GM12878 (cell line): ENCODE data around the gene RNF31. TPM values are rescaled to one million over a fixed set of nuclear protein-coding genes. Genes with fewer than 3 reads are reported as not detected.
"Not testable (repeated sequence)": the region's sequence is repeated elsewhere in the genome, so short reads cannot be mapped to it uniquely, and the experiment has no call there.

ENCODE experiments used
- ATAC-seq: fragments of 200-7000 bp; cut with Tn5 transposase; 3 replicates; pipeline ENCODE4 v1.9.1; 2020; ENCODE audit warnings: mild to moderate bottlenecking, moderate library complexity
- BruUV-seq: library from RNA; stranded (reverse); fragments of 400-500 nt; replicated peaks from 2 replicates; lab custom pipeline; 2021; lab: Mats Ljungman, UMichigan
- CTCF ChIA-PET: fragments of 300-600 bp; sonication (Branson Sonifier 250); formaldehyde crosslinking; extraction: SDS; loops from one replicate; lab custom pipeline; 2021; ENCODE audit warnings: inconsistent platforms; lab: Yijun Ruan, JAX
- POLR2A ChIA-PET: fragments of 350-600 bp; formaldehyde crosslinking; extraction: SDS; loops from one replicate; lab custom pipeline; 2021; ENCODE audit warnings: inconsistent platforms; lab: Charles Lee
- RAD21 ChIA-PET: fragments of 300-600 bp; sonication (Branson Sonifier 250); formaldehyde crosslinking; loops from one replicate; lab custom pipeline; 2023; ENCODE audit warnings: antibody characterized with exemption; ENCODE audit not compliant: unreplicated experiment; lab: Charles Lee
- SMC1A ChIA-PET: fragments of 300-600 bp; sonication (Branson Sonifier 250); formaldehyde crosslinking; loops from one replicate; lab custom pipeline; 2023; ENCODE audit not compliant: unreplicated experiment, uncharacterized antibody; lab: Charles Lee
- DNase-seq: peaks from one replicate; pipeline ENCODE4 v3.0.0-alpha.2; 2011; ENCODE audit warnings: low read depth, low spot score
- FAIRE-seq: peaks from 3 replicates; lab custom pipeline; 2011; peaks lifted over from hg19 to GRCh38; lab: Jason Lieb, UNC
- H2AFZ ChIP-seq: 2 replicates; pipeline ENCODE4 v1.6.0; 2011; ENCODE audit warnings: low read depth, low read length, control low read depth; ENCODE audit not compliant: control insufficient read depth
- H3K27ac ChIP-seq: 2 replicates; pipeline ENCODE4 v1.5.1; 2011; ENCODE audit warnings: control low read depth; ENCODE audit not compliant: control insufficient read depth, insufficient read depth
- H3K27me3 ChIP-seq, 2 experiments: replicated peaks in 1 of 2; 2 replicates each; pipeline versions ENCODE4 v1.6.0 to v1.6.1; 2011; ENCODE audit warnings: low read length in 1 of 2; ENCODE audit not compliant: control insufficient read depth in 2 of 2, insufficient read depth in 2 of 2
- H3K36me3 ChIP-seq, 2 experiments: 2 replicates each; pipeline ENCODE4 v1.5.1; 2011; ENCODE audit warnings: low read length in 1 of 2; ENCODE audit not compliant: control insufficient read depth in 2 of 2, insufficient read depth in 2 of 2
- H3K4me1 ChIP-seq: 2 replicates; pipeline ENCODE4 v1.6.1; 2011; ENCODE audit warnings: mild to moderate bottlenecking, low read length, moderate library complexity, mixed read lengths; ENCODE audit not compliant: control insufficient read depth, insufficient read depth
- H3K4me2 ChIP-seq: 2 replicates; pipeline ENCODE4 v1.6.0; 2011; ENCODE audit warnings: control low read depth; ENCODE audit not compliant: control insufficient read depth, insufficient read depth
- H3K4me3 ChIP-seq: fragments of 200-600 bp; sonication (generic); 2 replicates; pipeline ENCODE4 v1.5.1; 2016
- H3K79me2 ChIP-seq: 2 replicates; pipeline ENCODE4 v1.6.0; 2011; ENCODE audit warnings: low read length; ENCODE audit not compliant: control insufficient read depth, insufficient read depth
- H3K9ac ChIP-seq: 2 replicates; pipeline ENCODE4 v1.8.0; 2011; ENCODE audit warnings: low read length, control low read depth, mixed read lengths; ENCODE audit not compliant: control insufficient read depth, insufficient read depth
- H3K9me3 ChIP-seq: replicated peaks from 3 replicates; pipeline ENCODE4 v1.5.1; 2011; ENCODE audit warnings: mild to moderate bottlenecking, low read length; ENCODE audit not compliant: control insufficient read depth, insufficient read depth
- H4K20me1 ChIP-seq: 2 replicates; pipeline ENCODE4 v1.6.0; 2011; ENCODE audit not compliant: control insufficient read depth, insufficient read depth
- BACH1 ChIP-seq: fragments of 450-650 bp; IDR thresholded peaks from 2 replicates; pipeline ENCODE4 v1.6.1; 2017; ENCODE audit warnings: mild to moderate bottlenecking, borderline replicate concordance
- EP300 ChIP-seq, 2 experiments: fragments of 150-350 bp in 1 of 2; IDR thresholded peaks; 2 replicates each; pipeline ENCODE4 v1.6.1; 2011 to 2012; ENCODE audit warnings: low read depth in 2 of 2, low read length in 2 of 2, borderline replicate concordance in 1 of 2, improper control_type of control experiment in 1 of 2, inconsistent platforms in 1 of 2; ENCODE audit not compliant: control insufficient read depth in 1 of 2
- HDAC2 ChIP-seq: fragments of 200-600 bp; sonication (generic); IDR thresholded peaks from 2 replicates; pipeline ENCODE4 v1.6.1; 2017
- NR2C1 ChIP-seq: fragments of 450-650 bp; IDR thresholded peaks from 2 replicates; pipeline ENCODE4 v1.6.1; 2017; ENCODE audit warnings: antibody characterized with exemption, mild to moderate bottlenecking, moderate library complexity
- PAX5 ChIP-seq: IDR thresholded peaks from 2 replicates; pipeline ENCODE4 v1.6.1; 2011; ENCODE audit warnings: low read depth, low read length, borderline replicate concordance
- RCOR1 ChIP-seq: conservative IDR thresholded peaks from 2 replicates; pipeline ENCODE4 v1.6.1; 2012; ENCODE audit warnings: low read depth, low read length, improper control_type of control experiment
- SUZ12 ChIP-seq: fragments of 200-600 bp; sonication (generic); IDR thresholded peaks from one replicate; pipeline ENCODE4 v1.6.1; 2018; ENCODE audit warnings: antibody characterized with exemption, mild to moderate bottlenecking; ENCODE audit not compliant: unreplicated experiment
- TAF1 ChIP-seq: IDR thresholded peaks from 2 replicates; pipeline ENCODE4 v1.6.1; 2011; ENCODE audit warnings: mild to moderate bottlenecking, low read depth, low read length, borderline replicate concordance
- ZSCAN29 ChIP-seq: fragments of 450-650 bp; IDR thresholded peaks from 2 replicates; pipeline ENCODE4 v1.6.1; 2017; ENCODE audit warnings: mild to moderate bottlenecking, moderate library complexity
- WGBS: methylation state at CpG from one replicate; pipeline ENCODE4 v1.1.6; 2016; ENCODE audit warnings: low lambda C conversion rate; ENCODE audit not compliant: insufficient replicate concordance, insufficient coverage; ENCODE audit errors: missing lambda C conversion rate; 5-methylcytosine and 5-hydroxymethylcytosine counted together
- in situ Hi-C: fragments of 300-500 bp; cut with MboI; formaldehyde crosslinking; loops from 9 replicates; pipeline ENCODE4 v1.14.3; 2018; ENCODE audit warnings: mixed read lengths
- intact Hi-C: fragments of 100-400 bp; cut with micrococcal nuclease; formaldehyde crosslinking; loops from one replicate; pipeline ENCODE4 v1.14.2; 2022; ENCODE audit not compliant: unreplicated experiment
- polyA plus RNA-seq, 11 experiments: library from polyadenylated mRNA; depleted of rRNA in 4 of 11; unstranded in 6 of 11; stranded (reverse) in 5 of 11; fragments of >200 nt; fragmentation: Nextera tagmentation in 4 of 11; fragmentation: Illumina TruSeq in 1 of 11; extraction: Ambion mirVana in 4 of 11; extraction: Trizol in 1 of 11; gene quantifications; 1 replicate in 1 of 11; 2 replicates in 10 of 11; pipeline versions ENCODE4 v1.2.1 to v1.2.3, GENCODE V29; 2011 to 2016; ENCODE audit warnings: inconsistent platforms in 2 of 11, missing spikeins in 2 of 11, low read depth in 1 of 11
- total RNA-seq, 4 experiments: library from RNA; depleted of rRNA in 3 of 4; stranded (reverse); fragments of >200 nt in 3 of 4; fragmentation: Illumina TruSeq in 1 of 4; extraction: Trizol in 1 of 4; gene quantifications; 2 replicates each; pipeline versions ENCODE4 v1.2.1 to v1.2.3, GENCODE V29; 2013 to 2021

Gene RNF31
- total and polyA plus RNA-seq, 10 of the 15 experiments (the other 5 are each of a cell fraction or from before 2014, with no cell fraction given): 8.5 to 92.7 (median 52.0) TPM

DNA sequence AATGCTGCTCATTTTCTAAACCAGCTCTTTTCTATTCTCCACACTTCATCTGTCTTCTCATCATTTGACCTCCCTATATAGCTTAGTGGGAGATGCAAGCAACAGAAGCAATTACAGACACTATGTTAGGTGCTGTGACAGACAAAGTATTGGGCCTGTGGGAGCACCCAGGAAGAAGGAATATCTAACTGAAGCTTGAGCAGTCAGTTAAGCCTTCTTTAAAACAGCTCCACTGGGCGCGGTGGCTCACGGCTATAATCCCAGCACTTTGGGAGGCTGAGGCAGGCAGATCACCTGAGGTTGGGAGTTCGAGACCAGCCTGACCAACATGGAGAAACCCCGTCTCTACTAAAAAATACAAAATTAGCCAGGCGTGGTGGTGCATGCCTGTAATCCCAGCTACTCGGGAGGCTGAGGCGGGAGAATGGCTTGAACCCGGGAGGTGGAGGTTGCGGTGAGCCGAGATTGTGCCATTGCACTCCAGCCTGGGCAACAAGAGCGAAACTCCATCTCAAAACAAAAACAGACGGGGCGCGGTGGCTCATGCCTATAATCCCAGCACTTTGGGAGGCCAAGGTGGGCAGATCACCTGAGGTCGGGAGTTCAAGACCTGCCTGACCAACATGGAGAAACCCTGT lies 56.1 kb downstream of the RNF31 start:
- RAD21 ChIA-PET, H3K27ac ChIP-seq, H3K9ac ChIP-seq, H3K4me1 ChIP-seq, H3K27me3 ChIP-seq, intact Hi-C loops, H2AFZ ChIP-seq, ATAC-seq, BruUV-seq, H3K4me2 ChIP-seq, in situ Hi-C loops, FAIRE-seq, H3K9me3 ChIP-seq, H3K4me3 ChIP-seq, DNase-seq, H4K20me1 ChIP-seq, H3K79me2 ChIP-seq: not testable (repeated sequence)
- CTCF ChIA-PET: interaction anchor here (1.0 to 1.2 kb wide), 2 partner anchors 39 to 103 kb away, joined by 3 read pairs; partner anchors contain the start of gene TINF2
- 99% methylated on average over 16 of the region's 16 CpGs for WGBS
- H3K36me3 ChIP-seq: peaks cover 1 to 20% of the 10 kb centered on the region in 2 experiments; a peak in 3 of 4 replicates
- SMC1A ChIA-PET: interaction anchor here (0.7 to 1.0 kb wide), 4 partner anchors 9 to 34 kb away, joined by 3 to 4 read pairs (median 3); no protein-coding TSS in a partner anchor
- POLR2A ChIA-PET: interaction anchor here (1.0 to 1.1 kb wide), 2 partner anchors 8 to 42 kb away, joined by 3 read pairs; partner anchors contain the start of gene TM9SF1

DNA sequence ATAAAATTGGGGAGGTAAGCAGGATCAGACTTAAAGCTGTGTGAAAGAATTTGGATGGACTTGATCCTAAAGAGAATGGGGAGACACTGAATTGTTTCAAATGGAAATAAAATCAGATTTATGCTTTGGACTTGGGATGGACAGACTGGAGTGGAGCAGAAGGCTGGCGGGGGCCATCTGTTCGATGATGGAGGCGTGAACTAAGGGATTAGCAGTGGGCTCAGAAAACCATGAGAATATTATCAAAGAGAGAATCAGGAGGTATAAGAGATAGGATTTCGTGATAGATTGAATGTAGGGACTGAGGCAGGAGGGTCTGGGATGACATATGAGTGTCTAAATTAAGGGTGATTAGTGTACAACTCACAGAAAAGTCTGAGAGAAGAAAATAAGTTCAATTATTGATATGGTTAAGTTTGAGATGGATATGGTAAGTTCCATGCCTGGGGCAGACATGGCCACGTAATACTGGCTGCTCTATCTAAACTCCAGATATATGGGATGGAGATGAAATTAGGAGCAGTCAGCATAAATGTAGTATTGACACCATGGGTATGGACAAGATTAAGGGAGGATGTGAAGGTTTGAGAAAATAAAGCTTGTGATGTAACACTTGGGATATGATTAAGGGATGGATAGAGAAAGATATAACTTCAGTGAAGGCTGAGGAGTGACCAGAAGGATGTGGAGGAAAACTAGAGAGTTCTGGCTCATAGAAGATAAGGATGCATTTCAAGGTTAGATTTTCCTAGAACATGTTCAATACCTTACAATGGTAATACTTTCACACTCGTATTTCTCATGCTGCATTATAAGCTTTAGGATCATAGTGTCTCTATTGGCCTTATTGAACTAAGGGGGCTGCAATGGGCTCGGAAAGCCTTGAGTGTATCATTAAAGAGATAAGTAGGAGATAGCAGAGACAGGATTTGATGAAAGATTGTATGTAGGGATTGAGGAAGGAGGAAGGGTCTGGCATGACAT lies 57.2 kb downstream of the RNF31 start:
- ChIA-PET POLR2A (interaction anchor here (0.7 to 1.1 kb wide), 3 partner anchors 9 to 96 kb away, joined by 3 read pairs; partner anchors contain the start of gene TM9SF1), RAD21 (no interaction called here), SMC1A (no interaction called here), CTCF (interaction anchor here (1.2 kb wide), 1 partner anchor 11 kb away, joined by 3 read pairs; the partner anchor contains the start of gene MDP1)
- TF ChIP-seq NR2C1 (no peak), PAX5 (no peak), BACH1 (no peak), TAF1 (no peak), EP300 (IDR thresholded peaks at IDR 0.05; ENCODE audit: borderline replicate concordance in 1 of 2, control insufficient read depth in 1 of 2, low read depth in 2 of 2, low read length in 2 of 2) (no peak), RCOR1 (no peak), ZSCAN29 (no peak), HDAC2 (no peak), SUZ12 (no peak)
- H3K79me2 ChIP-seq: no peaks in the 10 kb centered on the region
- H3K4me1 ChIP-seq: no peaks in the 10 kb centered on the region; the same call in none of the 2 replicates
- no peak overlapping the region for H2AFZ ChIP-seq
- peaks cover 1 to 24% of the 10 kb centered on the region in 2 experiments; a peak in 3 of 4 replicates for H3K36me3 ChIP-seq
- FAIRE-seq: no peak
- H3K9me3 ChIP-seq: peaks cover 5% of the 10 kb centered on the region
- no peak overlapping the region for H3K4me2 ChIP-seq
- ATAC-seq: no peak
- no peak for DNase-seq
- H3K9ac ChIP-seq: no peak overlapping the region
- 79% methylated on average over 7 of the region's 7 CpGs for WGBS
- BruUV-seq: no TSS peak
- intact Hi-C loops: no loop called here
- H3K27ac ChIP-seq: no peak overlapping the region
- in situ Hi-C loops: no loop called here
- no peaks in the 10 kb centered on the region for H3K27me3 ChIP-seq
- no peak overlapping the region for H3K4me3 ChIP-seq
- H4K20me1 ChIP-seq: 0 out of 2 replicates have a peak, but pooled peaks cover 3% of the 10 kb centered on the region
